Pancreas (tissue), 10 donors: Measurements from ENCODE around the gene ANKRD39. TPM values are rescaled to one million over a fixed set of nuclear protein-coding genes. Genes with fewer than 3 reads are reported as not detected.
A peak's percentile ranks its signal among the peaks of the same experiment; 100 is the strongest.

Experiments
- ATAC-seq, 4 donors: fragments of 200-7000 bp; cut with Tn5 transposase; one replicate each; pipeline versions ENCODE4 v1.8.0 to v1.9.1; 2020; ENCODE audit warnings: mild to moderate bottlenecking in 4 of 4, moderate library complexity in 4 of 4
- DNase-seq, 6 donors: peaks; one replicate each; pipeline ENCODE4 v3.0.0-alpha.2; 2020
- FAIRE-seq: peaks from 2 replicates; lab custom pipeline; 2012; peaks lifted over from hg19 to GRCh38; lab: Jason Lieb, UNC
- H3K27ac ChIP-seq, 4 donors: fragments of 200-600 bp; sonication (generic); 1 replicate in 3 of 4; 2 replicates in 1 of 4; pipeline versions ENCODE4 v1.5.0 to v1.8.0; 2020
- H3K27me3 ChIP-seq, 4 donors: fragments of 200-600 bp; one replicate each; pipeline ENCODE4 v1.8.0; 2021
- H3K36me3 ChIP-seq, 3 donors: fragments of 200-600 bp; sonication (generic) in 1 of 3; one replicate each; pipeline versions ENCODE4 v1.5.0 to v1.8.0; 2020 to 2021
- H3K4me1 ChIP-seq, 3 donors: fragments of 200-600 bp; one replicate each; pipeline ENCODE4 v1.8.0; 2021
- H3K4me3 ChIP-seq, 4 donors: fragments of 200-600 bp; sonication (generic) in 2 of 4; one replicate each; pipeline versions ENCODE4 v1.5.0 to v1.8.0; 2020 to 2021
- H3K9me3 ChIP-seq, 4 donors: fragments of 200-600 bp; one replicate each; pipeline ENCODE4 v1.8.0; 2021
- CTCF ChIP-seq, 4 donors: fragments of 200-600 bp; sonication (generic) in 3 of 4; IDR thresholded peaks; one replicate each; pipeline versions ENCODE4 v1.5.0 to v1.8.0; 2021; ENCODE audit warnings: antibody characterized with exemption in 4 of 4
- WGBS, 2 donors: extraction: QIAGEN DNeasy Blood & Tissue Kit; methylation state at CpG; one replicate each; pipeline ENCODE4 v1.1.7; 2013; 5-methylcytosine and 5-hydroxymethylcytosine counted together
- intact Hi-C, 3 donors: fragments of 100-400 bp; cut with DNase I; formaldehyde crosslinking; loops; one replicate each; pipeline versions ENCODE4 v1.11.1 to v1.14.2; 2022
- polyA plus RNA-seq, 2 donors: library from polyadenylated mRNA; stranded (reverse); fragments of 200-250 nt; gene quantifications; one replicate each; pipeline ENCODE4 v1.2.3, GENCODE V29; 2013
- total RNA-seq, 6 donors: library from RNA; stranded (reverse); fragmentation: NEBNext Ultra II Directional in 4 of 6; extraction: Animal tissue kit (Norgen Biotek cat#: 25700) in 4 of 6; gene quantifications; one replicate each; pipeline versions ENCODE4 v1.2.1 to v1.2.4, GENCODE V29; 2021 to 2023
- donor health status: healthy with polysubstance abuse.
- donor health status: DM: no; HTN: no; CAD: no; lungs with moderate emphysema.
- donor health status: DM: no; HTN: no; CAD: no.
- donor health status: control.
- donor health status: control.
- donor health status: Bipolar disorder and iron deficiency.
- donor health status: DM: yes; HTN: yes; CAD: no.
- donor health status: DM: no; HTN: no; CAD: no.
- donor health status: DM: no; HTN: no; CAD: no.
- donor health status: DM: yes; HTN: yes; CAD: no.

Gene ANKRD39
- total and polyA plus RNA-seq, 8 donors: 4.7 to 14.9 (median 6.4) TPM

DNA sequence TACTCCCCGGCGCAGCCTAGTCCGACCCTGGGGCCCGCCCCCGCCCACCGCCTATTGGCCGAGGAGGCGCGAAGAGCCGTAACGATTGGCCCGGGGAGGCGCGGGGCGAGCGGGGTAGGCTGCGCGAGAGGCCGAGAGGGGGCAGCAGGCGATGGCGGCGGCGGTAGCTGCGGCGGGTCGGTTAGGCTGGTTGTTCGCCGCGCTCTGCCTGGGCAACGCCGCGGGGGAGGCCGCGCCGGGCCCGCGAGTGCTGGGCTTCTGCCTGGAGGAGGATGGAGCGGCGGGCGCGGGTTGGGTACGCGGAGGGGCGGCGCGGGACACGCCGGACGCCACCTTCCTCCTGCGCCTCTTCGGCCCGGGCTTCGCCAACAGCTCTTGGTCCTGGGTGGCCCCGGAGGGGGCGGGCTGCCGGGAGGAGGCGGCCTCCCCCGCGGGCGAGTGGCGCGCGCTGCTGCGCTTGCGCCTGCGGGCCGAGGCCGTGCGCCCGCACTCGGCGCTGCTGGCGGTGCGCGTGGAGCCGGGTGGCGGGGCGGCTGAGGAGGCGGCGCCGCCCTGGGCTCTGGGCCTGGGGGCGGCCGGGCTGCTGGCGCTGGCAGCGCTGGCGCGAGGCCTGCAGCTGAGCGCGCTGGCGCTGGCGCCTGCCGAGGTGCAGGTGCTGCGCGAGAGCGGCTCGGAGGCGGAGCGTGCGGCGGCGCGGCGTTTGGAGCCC lies 41.5 kb downstream of the ANKRD39 start, which contains the start of gene CNNM3:
Gene CNNM3, plus strand, starts transcription at position 142 of the 709 bp plus-strand sequence. Its CDS starts 10 bp downstream, at position 152.
- DNase-seq: peak; percentile 96 to 99 (median 98)
- WGBS, 2 donors: 1% methylated on average over 69 to 103 of the region's 103 CpGs
- intact Hi-C loops: no loop called here
- peaks cover 21 to 45% (median 29%) of the 10 kb centered on the region in 3 donors for H3K4me1 ChIP-seq
- no peaks in the 10 kb centered on the region for H3K9me3 ChIP-seq
- no peak for FAIRE-seq
- no peaks in the 10 kb centered on the region for H3K27me3 ChIP-seq
- H3K27ac ChIP-seq: peak within 1 kb of the TSS; percentile 84 to 98 (median 91)
- no peaks in the 10 kb centered on the region for H3K36me3 ChIP-seq
- H3K4me3 ChIP-seq: peak within 1 kb of the TSS; percentile 74 to 86 (median 82)
- peak; percentile 47 to 66 (median 58) for TF ChIP-seq CTCF (IDR thresholded peaks at IDR 0.05)
- peak; percentile 84 to 94 (median 86) for ATAC-seq

- H3K4me1 ChIP-seq: peaks cover 16 to 37% (median 22%) of the 10 kb centered on the region in 3 donors
- DNase-seq (peak in 2 of 6 donors; percentile 35 to 45), FAIRE-seq (no peak), ATAC-seq (peak in 3 of 4 donors; percentile 7 to 10 (median 9))
- no peaks in the 10 kb centered on the region for H3K9me3 ChIP-seq
- WGBS, 2 donors: 1% methylated on average over 53 to 60 of the region's 60 CpGs
- peak overlapping the region; percentile 84 to 98 (median 91) for H3K27ac ChIP-seq
- intact Hi-C loops: no loop called here
- no peaks in the 10 kb centered on the region for H3K27me3 ChIP-seq
- no peaks in the 10 kb centered on the region for H3K36me3 ChIP-seq
- TF ChIP-seq CTCF (IDR thresholded peaks at IDR 0.05): no peak
- peak overlapping the region; percentile 74 to 86 (median 82) for H3K4me3 ChIP-seq
Measured at GRCh38 chr2:96815326-96816126, 42.3 kb downstream of the ANKRD39 start.

- ATAC-seq (no peak), FAIRE-seq (no peak), DNase-seq (no peak)
- TF ChIP-seq CTCF (IDR thresholded peaks at IDR 0.05): no peak
- H3K27me3 ChIP-seq: no peaks in the 10 kb centered on the region
- H3K4me1 ChIP-seq: peaks cover 5 to 19% (median 8%) of the 10 kb centered on the region in 3 donors
- WGBS, 2 donors: 88 to 89% methylated on average over 4 of the region's 4 CpGs
- H3K36me3 ChIP-seq: no peaks in the 10 kb centered on the region
- H3K27ac ChIP-seq: no peak overlapping the region
- intact Hi-C loops: no loop called here
- no peak overlapping the region for H3K4me3 ChIP-seq
- no peaks in the 10 kb centered on the region for H3K9me3 ChIP-seq
Measured at GRCh38 chr2:96813656-96814055, 44.2 kb downstream of the ANKRD39 start.

DNA sequence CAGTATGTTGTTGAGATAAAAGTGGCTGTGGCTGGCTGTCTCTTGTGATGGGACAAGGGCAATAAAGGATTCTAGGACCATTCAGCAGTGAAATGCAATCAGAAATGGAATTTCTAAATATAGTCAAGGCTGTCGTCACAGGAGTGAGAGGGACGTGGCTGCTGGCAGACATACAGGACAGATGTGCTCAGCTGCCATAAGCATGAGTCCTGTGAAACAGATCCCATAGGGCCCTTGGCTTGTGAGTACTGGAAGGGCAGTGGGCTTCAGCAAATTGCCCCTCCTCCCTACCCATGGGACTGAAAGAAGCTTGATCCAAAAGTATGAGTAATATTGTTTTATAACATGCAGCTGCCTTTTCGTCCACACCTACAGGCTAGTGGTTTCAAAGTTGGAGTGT lies 45.9 kb downstream of the ANKRD39 start:
- Histone ChIP-seq H3K27me3 (no peaks in the 10 kb centered on the region), H3K9me3 (no peaks in the 10 kb centered on the region), H3K4me3 (no peak overlapping the region), H3K27ac (no peak overlapping the region), H3K36me3 (no peaks in the 10 kb centered on the region), H3K4me1 (peaks cover 0 to 5% (median 0%) of the 10 kb centered on the region in 3 donors)
- ATAC-seq (no peak), DNase-seq (no peak), FAIRE-seq (no peak)
- 40 to 43% methylated on average over 3 of the region's 3 CpGs for WGBS, 2 donors
- no peak for TF ChIP-seq CTCF (IDR thresholded peaks at IDR 0.05)
- intact Hi-C loops: no loop called here
